GM12878 (cell line): Measurements from ENCODE around the gene ZNF644. TPM values are rescaled to one million over a fixed set of nuclear protein-coding genes. Genes with fewer than 3 reads are reported as not detected.

Source experiments
- ATAC-seq: fragments of 200-7000 bp; cut with Tn5 transposase; 3 replicates; pipeline ENCODE4 v1.9.1; 2020; ENCODE audit warnings: mild to moderate bottlenecking, moderate library complexity
- BruUV-seq: library from RNA; stranded (reverse); fragments of 400-500 nt; replicated peaks from 2 replicates; lab custom pipeline; 2021; lab: Mats Ljungman, UMichigan
- CTCF ChIA-PET: fragments of 300-600 bp; sonication (Branson Sonifier 250); formaldehyde crosslinking; extraction: SDS; loops from one replicate; lab custom pipeline; 2021; ENCODE audit warnings: inconsistent platforms; lab: Yijun Ruan, JAX
- POLR2A ChIA-PET: fragments of 350-600 bp; formaldehyde crosslinking; extraction: SDS; loops from one replicate; lab custom pipeline; 2021; ENCODE audit warnings: inconsistent platforms; lab: Charles Lee
- RAD21 ChIA-PET: fragments of 300-600 bp; sonication (Branson Sonifier 250); formaldehyde crosslinking; loops from one replicate; lab custom pipeline; 2023; ENCODE audit warnings: antibody characterized with exemption; ENCODE audit not compliant: unreplicated experiment; lab: Charles Lee
- SMC1A ChIA-PET: fragments of 300-600 bp; sonication (Branson Sonifier 250); formaldehyde crosslinking; loops from one replicate; lab custom pipeline; 2023; ENCODE audit not compliant: unreplicated experiment, uncharacterized antibody; lab: Charles Lee
- DNase-seq: peaks from one replicate; pipeline ENCODE4 v3.0.0-alpha.2; 2011; ENCODE audit warnings: low read depth, low spot score
- FAIRE-seq: peaks from 3 replicates; lab custom pipeline; 2011; peaks lifted over from hg19 to GRCh38; lab: Jason Lieb, UNC
- H2AFZ ChIP-seq: 2 replicates; pipeline ENCODE4 v1.6.0; 2011; ENCODE audit warnings: low read depth, low read length, control low read depth; ENCODE audit not compliant: control insufficient read depth
- H3K27ac ChIP-seq: 2 replicates; pipeline ENCODE4 v1.5.1; 2011; ENCODE audit warnings: control low read depth; ENCODE audit not compliant: control insufficient read depth, insufficient read depth
- H3K27me3 ChIP-seq, 2 experiments: replicated peaks in 1 of 2; 2 replicates each; pipeline versions ENCODE4 v1.6.0 to v1.6.1; 2011; ENCODE audit warnings: low read length in 1 of 2; ENCODE audit not compliant: control insufficient read depth in 2 of 2, insufficient read depth in 2 of 2
- H3K36me3 ChIP-seq, 2 experiments: 2 replicates each; pipeline ENCODE4 v1.5.1; 2011; ENCODE audit warnings: low read length in 1 of 2; ENCODE audit not compliant: control insufficient read depth in 2 of 2, insufficient read depth in 2 of 2
- H3K4me1 ChIP-seq: 2 replicates; pipeline ENCODE4 v1.6.1; 2011; ENCODE audit warnings: mild to moderate bottlenecking, low read length, moderate library complexity, mixed read lengths; ENCODE audit not compliant: control insufficient read depth, insufficient read depth
- H3K4me2 ChIP-seq: 2 replicates; pipeline ENCODE4 v1.6.0; 2011; ENCODE audit warnings: control low read depth; ENCODE audit not compliant: control insufficient read depth, insufficient read depth
- H3K4me3 ChIP-seq: fragments of 200-600 bp; sonication (generic); 2 replicates; pipeline ENCODE4 v1.5.1; 2016
- H3K79me2 ChIP-seq: 2 replicates; pipeline ENCODE4 v1.6.0; 2011; ENCODE audit warnings: low read length; ENCODE audit not compliant: control insufficient read depth, insufficient read depth
- H3K9ac ChIP-seq: 2 replicates; pipeline ENCODE4 v1.8.0; 2011; ENCODE audit warnings: low read length, control low read depth, mixed read lengths; ENCODE audit not compliant: control insufficient read depth, insufficient read depth
- H3K9me3 ChIP-seq: replicated peaks from 3 replicates; pipeline ENCODE4 v1.5.1; 2011; ENCODE audit warnings: mild to moderate bottlenecking, low read length; ENCODE audit not compliant: control insufficient read depth, insufficient read depth
- H4K20me1 ChIP-seq: 2 replicates; pipeline ENCODE4 v1.6.0; 2011; ENCODE audit not compliant: control insufficient read depth, insufficient read depth
- ASH2L ChIP-seq: fragments of 300-600, 200-600 bp; sonication (generic); IDR thresholded peaks from 2 replicates; pipeline ENCODE4 v1.6.1; 2017; ENCODE audit warnings: low read depth, mild to moderate bottlenecking, borderline replicate concordance
- CBX5 ChIP-seq: sonication (generic); IDR thresholded peaks from 2 replicates; pipeline ENCODE4 v1.6.1; 2016; ENCODE audit warnings: low read depth, moderate library complexity, mild to moderate bottlenecking, inconsistent platforms
- KAT2A ChIP-seq: conservative IDR thresholded peaks from 2 replicates; pipeline ENCODE4 v1.6.1; 2011; ENCODE audit warnings: low read depth, low read length; ENCODE audit not compliant: control insufficient read depth
- POLR2A ChIP-seq: IDR thresholded peaks from 2 replicates; pipeline ENCODE4 v1.6.1; 2011; ENCODE audit warnings: low read depth, mild to moderate bottlenecking, low read length
- POU2F2 ChIP-seq: IDR thresholded peaks from 3 replicates; pipeline ENCODE4 v1.6.1; 2011; ENCODE audit warnings: low read depth, mild to moderate bottlenecking, low read length, borderline replicate concordance
- RCOR1 ChIP-seq: conservative IDR thresholded peaks from 2 replicates; pipeline ENCODE4 v1.6.1; 2012; ENCODE audit warnings: low read depth, low read length, improper control_type of control experiment
- ZBTB11 ChIP-seq: fragments of 450-650 bp; formaldehyde crosslinking; IDR thresholded peaks from 2 replicates; pipeline ENCODE4 v1.5.0; 2022; ENCODE audit warnings: mild to moderate bottlenecking, missing genetic modification characterization
- ZBTB33 ChIP-seq: fragments of 450-650 bp; IDR thresholded peaks from 2 replicates; pipeline ENCODE4 v1.6.1; 2017; ENCODE audit warnings: mild to moderate bottlenecking
- WGBS: methylation state at CpG from one replicate; pipeline ENCODE4 v1.1.6; 2016; ENCODE audit warnings: low lambda C conversion rate; ENCODE audit not compliant: insufficient replicate concordance, insufficient coverage; ENCODE audit errors: missing lambda C conversion rate; 5-methylcytosine and 5-hydroxymethylcytosine counted together
- in situ Hi-C: fragments of 300-500 bp; cut with MboI; formaldehyde crosslinking; loops from 9 replicates; pipeline ENCODE4 v1.14.3; 2018; ENCODE audit warnings: mixed read lengths
- intact Hi-C: fragments of 100-400 bp; cut with micrococcal nuclease; formaldehyde crosslinking; loops from one replicate; pipeline ENCODE4 v1.14.2; 2022; ENCODE audit not compliant: unreplicated experiment
- polyA plus RNA-seq, 11 experiments: library from polyadenylated mRNA; depleted of rRNA in 4 of 11; unstranded in 6 of 11; stranded (reverse) in 5 of 11; fragments of >200 nt; fragmentation: Nextera tagmentation in 4 of 11; fragmentation: Illumina TruSeq in 1 of 11; extraction: Ambion mirVana in 4 of 11; extraction: Trizol in 1 of 11; gene quantifications; 1 replicate in 1 of 11; 2 replicates in 10 of 11; pipeline versions ENCODE4 v1.2.1 to v1.2.3, GENCODE V29; 2011 to 2016; ENCODE audit warnings: inconsistent platforms in 2 of 11, missing spikeins in 2 of 11, low read depth in 1 of 11
- total RNA-seq, 4 experiments: library from RNA; depleted of rRNA in 3 of 4; stranded (reverse); fragments of >200 nt in 3 of 4; fragmentation: Illumina TruSeq in 1 of 4; extraction: Trizol in 1 of 4; gene quantifications; 2 replicates each; pipeline versions ENCODE4 v1.2.1 to v1.2.3, GENCODE V29; 2013 to 2021

The ZNF644 gene
- total and polyA plus RNA-seq, 10 of the 15 experiments (the other 5 are each of a cell fraction or from before 2014, with no cell fraction given) = 17.7 to 55.3 (median 29.5) TPM

DNA sequence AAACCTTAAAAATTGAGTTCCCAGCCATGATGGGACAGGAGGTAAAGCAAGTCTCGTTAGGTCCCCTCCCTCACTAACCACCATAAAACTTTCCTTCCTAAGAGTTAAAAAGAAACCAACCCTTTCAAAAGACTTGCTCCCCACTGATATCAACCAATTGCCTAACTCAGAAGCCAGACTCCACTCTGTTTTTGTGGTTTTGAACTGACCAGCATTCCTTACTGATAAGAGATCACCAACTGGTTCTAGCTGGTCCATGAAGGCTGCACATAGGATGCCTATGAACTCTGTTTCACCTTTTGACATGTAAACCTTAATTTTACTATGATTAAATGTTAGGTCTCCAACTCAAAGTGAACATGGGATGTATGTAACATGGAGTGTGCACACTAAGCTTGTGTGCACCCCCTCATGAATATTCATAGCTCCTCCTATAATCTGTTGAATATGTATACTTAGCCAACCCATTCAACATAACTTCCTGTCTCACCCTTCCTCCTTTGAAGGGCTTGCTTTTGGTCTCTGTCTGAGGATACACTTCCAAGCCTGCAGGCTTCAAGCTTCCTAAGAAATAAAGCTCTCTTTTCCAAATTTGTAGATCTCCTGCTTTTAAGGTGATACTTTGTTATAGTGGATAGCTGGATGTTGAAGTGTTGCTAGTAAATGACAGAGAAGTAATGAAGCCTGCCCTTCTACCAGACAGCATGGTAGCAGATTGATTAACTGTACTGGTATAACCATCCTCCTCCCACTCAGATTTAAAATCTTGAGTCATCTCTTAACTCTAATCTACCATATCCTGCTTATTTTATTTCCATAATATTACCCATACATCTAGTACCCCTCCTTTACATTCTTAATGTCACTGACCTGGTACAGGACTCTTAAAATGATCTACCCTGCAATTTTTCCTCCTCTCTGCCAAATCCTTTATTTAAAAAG lies 95.6 kb downstream of the ZNF644 start:
- Histone ChIP-seq H4K20me1 (no peaks in the 10 kb centered on the region), H3K4me2 (no peak overlapping the region), H3K9ac (no peak overlapping the region), H3K79me2 (peaks cover 38% of the 10 kb centered on the region), H3K4me1 (no peaks in the 10 kb centered on the region), H2AFZ (no peak overlapping the region), H3K9me3 (no peaks in the 10 kb centered on the region; the same call in none of the 3 replicates), H3K27ac (no peak overlapping the region), H3K4me3 (no peak overlapping the region), H3K36me3 (0 out of 4 replicates have a peak, but pooled peaks cover 0 to 4% of the 10 kb centered on the region in 2 experiments), H3K27me3 (no peaks in the 10 kb centered on the region)
- in situ Hi-C loops (no loop called here), intact Hi-C loops (no loop called here)
- ChIA-PET CTCF (interaction anchor here (0.8 to 1.3 kb wide), 3 partner anchors 10 to 239 kb away, joined by 3 to 4 read pairs (median 3); no protein-coding TSS in a partner anchor), RAD21 (interaction anchor here (0.8 kb wide), 1 partner anchor 95 kb away, joined by 4 read pairs; no protein-coding TSS in a partner anchor), SMC1A (interaction anchor here (0.6 to 3.7 kb wide), 3 partner anchors 10 to 360 kb away, joined by 3 to 14 read pairs (median 6); no protein-coding TSS in a partner anchor), POLR2A (interaction anchor here (1.0 kb wide), 1 partner anchor 27 kb away, joined by 3 read pairs; no protein-coding TSS in a partner anchor)
- no peak for FAIRE-seq
- no peak for DNase-seq
- no peak for TF ChIP-seq KAT2A
- TF ChIP-seq ZBTB33 = no peak
- no peak for TF ChIP-seq ASH2L
- no peak for TF ChIP-seq POLR2A
- no peak for TF ChIP-seq RCOR1
- no peak for TF ChIP-seq CBX5
- no peak for TF ChIP-seq ZBTB11 (CRISPR knock-in tag)
- TF ChIP-seq POU2F2 = peak; percentile 44; the same call in 1 of the 3 replicates
- no TSS peak for BruUV-seq
- ATAC-seq = peak; percentile 52
- 100% methylated on average over 1 of the region's 1 CpG for WGBS
